H1 (cell line): ENCODE results near the gene TOP2B.

ENCODE experiments used
- EZH2 ChIP-seq: fragments of 200-600 bp; sonication (generic); IDR thresholded peaks from 2 replicates; pipeline ENCODE4 v1.7.1; 2012; ENCODE audit warnings: low read depth, mild to moderate bottlenecking, moderate library complexity, low read length, inconsistent platforms; ENCODE audit not compliant: severe bottlenecking
- SP2 ChIP-seq: IDR thresholded peaks from 2 replicates; pipeline ENCODE4 v1.6.1; 2012; ENCODE audit warnings: mild to moderate bottlenecking, low read length, inconsistent platforms

DNA sequence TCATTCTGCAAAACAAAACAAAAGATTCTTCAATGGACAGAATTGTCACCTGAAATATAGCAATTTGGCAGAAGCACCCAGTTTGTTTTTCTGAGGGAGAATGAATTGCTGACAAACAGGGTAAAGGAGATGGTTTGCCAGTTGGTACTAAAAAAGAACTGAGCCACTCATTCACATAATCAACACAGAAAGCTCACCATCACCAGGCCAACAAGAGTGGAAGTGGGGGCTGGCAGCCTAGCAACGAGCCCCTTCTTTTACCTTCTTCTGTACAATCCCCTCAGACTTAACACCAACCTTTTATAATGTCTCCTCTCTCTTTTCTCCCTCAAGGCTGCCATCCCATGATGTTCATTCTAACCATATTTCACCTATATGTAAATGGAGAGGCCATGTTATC lies 5.9 kb downstream of the TOP2B start:
- no peak for TF ChIP-seq EZH2
- no peak for TF ChIP-seq SP2
